A673 (cell line): ENCODE data around the gene PHEX. TPM values are rescaled to one million over a fixed set of nuclear protein-coding genes. Genes with fewer than 3 reads are reported as not detected.

Experiments
- BruUV-seq: library from RNA; stranded (reverse); fragments of 400-500 nt; replicated peaks from 2 replicates; lab custom pipeline; 2021; lab: Mats Ljungman, UMichigan
- CTCF ChIA-PET: fragments of 300-600 bp; sonication (Branson Sonifier 250); formaldehyde crosslinking; loops from one replicate; lab custom pipeline; 2022; ENCODE audit warnings: antibody characterized with exemption; lab: Charles Lee
- POLR2A ChIA-PET: fragments of 300-600 bp; sonication (Branson Sonifier 250); formaldehyde crosslinking; loops from one replicate; lab custom pipeline; 2022; ENCODE audit warnings: antibody characterized with exemption; ENCODE audit not compliant: low non-redundant PET; lab: Charles Lee
- DNase-seq: peaks from one replicate; pipeline ENCODE4 v3.0.0-alpha.2; 2015; ENCODE audit warnings: low spot score
- H3K27ac ChIP-seq: fragments of 200-600 bp; sonication (generic); 2 replicates; pipeline ENCODE4 v1.5.1; 2016; ENCODE audit warnings: mixed run types, low read depth, mild to moderate bottlenecking, mixed read lengths, antibody characterized with exemption, low read length; ENCODE audit not compliant: poor library complexity, severe bottlenecking
- H3K27me3 ChIP-seq: fragments of 200-600 bp; sonication (generic); replicated peaks from 2 replicates; pipeline ENCODE4 v1.6.1; 2017; ENCODE audit warnings: mixed run types, low read depth, mild to moderate bottlenecking, mixed read lengths, antibody characterized with exemption, low read length; ENCODE audit not compliant: insufficient read depth, poor library complexity
- H3K36me3 ChIP-seq: fragments of 200-600 bp; sonication (generic); 2 replicates; pipeline ENCODE4 v1.6.1; 2016; ENCODE audit warnings: mixed run types, mild to moderate bottlenecking, mixed read lengths, antibody characterized with exemption, low read length; ENCODE audit not compliant: insufficient read depth, poor library complexity, severe bottlenecking
- H3K4me1 ChIP-seq: fragments of 200-600 bp; sonication (generic); 2 replicates; pipeline ENCODE4 v1.6.1; 2017; ENCODE audit warnings: mixed run types, mild to moderate bottlenecking, mixed read lengths, antibody characterized with exemption, low read length; ENCODE audit not compliant: insufficient read depth, poor library complexity, severe bottlenecking
- H3K4me3 ChIP-seq: fragments of 200-600 bp; sonication (generic); 2 replicates; pipeline ENCODE4 v1.5.1; 2016; ENCODE audit warnings: low read depth, mixed run types, mild to moderate bottlenecking, mixed read lengths, low read length; ENCODE audit not compliant: poor library complexity, severe bottlenecking
- H3K9me3 ChIP-seq: fragments of 200-600 bp; sonication (generic); 2 replicates; pipeline ENCODE4 v1.6.1; 2016; ENCODE audit warnings: mixed run types, low read depth, mild to moderate bottlenecking, mixed read lengths, antibody characterized with exemption, low read length; ENCODE audit not compliant: poor library complexity, severe bottlenecking
- EZH2 ChIP-seq: fragments of 200-600 bp; sonication (generic); IDR thresholded peaks from 2 replicates; pipeline ENCODE4 v1.6.1; 2017; ENCODE audit warnings: borderline replicate concordance, low read depth, mild to moderate bottlenecking, mixed read lengths, antibody characterized with exemption, low read length; ENCODE audit not compliant: poor library complexity, severe bottlenecking
- intact Hi-C: fragments of 100-400 bp; cut with micrococcal nuclease; formaldehyde crosslinking; loops from one replicate; pipeline ENCODE4 v1.10.0; 2022; ENCODE audit not compliant: unreplicated experiment
- total RNA-seq: library from RNA; stranded (reverse); gene quantifications from 2 replicates; pipeline ENCODE4 v1.2.3, GENCODE V29; 2021
- TF ChIP-seq, protein P1 (sequence below): fragments of 300-800, 200-600 bp; sonication (generic); conservative IDR thresholded peaks from 2 replicates; pipeline ENCODE4 v1.5.1; 2017; ENCODE audit warnings: low read depth, mild to moderate bottlenecking, antibody characterized with exemption, low read length, moderate library complexity, mixed read lengths

The PHEX gene
- total RNA-seq, 1 experiment from 2014 or later: 0.43 TPM

DNA sequence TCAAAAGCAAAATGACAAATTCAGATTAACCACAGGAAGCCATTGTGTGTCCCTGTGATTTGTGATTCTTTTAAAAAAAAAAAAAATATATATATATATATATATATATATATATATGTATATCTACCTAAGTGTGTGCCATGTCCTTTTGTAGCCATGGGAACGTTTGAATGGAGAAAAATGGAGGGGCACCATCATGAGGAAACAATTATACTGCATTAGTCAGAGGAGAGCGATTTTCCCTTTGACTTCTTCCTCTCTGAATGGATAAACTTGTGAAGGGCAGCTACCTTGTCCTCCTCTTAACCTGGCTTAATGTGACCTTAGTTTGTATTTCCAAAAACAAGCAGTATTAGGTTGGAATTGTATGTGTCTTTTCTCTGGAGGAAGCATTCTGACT, 217.2 kb downstream of the PHEX start:
- Histone ChIP-seq H3K4me3 (no peak overlapping the region), H3K9me3 (no peaks in the 10 kb centered on the region), H3K4me1 (no peaks in the 10 kb centered on the region), H3K27me3 (no peaks in the 10 kb centered on the region), H3K27ac (no peak overlapping the region), H3K36me3 (no peaks in the 10 kb centered on the region)
- TF ChIP-seq EZH2: no peak
- TF ChIP-seq, protein P1, sequence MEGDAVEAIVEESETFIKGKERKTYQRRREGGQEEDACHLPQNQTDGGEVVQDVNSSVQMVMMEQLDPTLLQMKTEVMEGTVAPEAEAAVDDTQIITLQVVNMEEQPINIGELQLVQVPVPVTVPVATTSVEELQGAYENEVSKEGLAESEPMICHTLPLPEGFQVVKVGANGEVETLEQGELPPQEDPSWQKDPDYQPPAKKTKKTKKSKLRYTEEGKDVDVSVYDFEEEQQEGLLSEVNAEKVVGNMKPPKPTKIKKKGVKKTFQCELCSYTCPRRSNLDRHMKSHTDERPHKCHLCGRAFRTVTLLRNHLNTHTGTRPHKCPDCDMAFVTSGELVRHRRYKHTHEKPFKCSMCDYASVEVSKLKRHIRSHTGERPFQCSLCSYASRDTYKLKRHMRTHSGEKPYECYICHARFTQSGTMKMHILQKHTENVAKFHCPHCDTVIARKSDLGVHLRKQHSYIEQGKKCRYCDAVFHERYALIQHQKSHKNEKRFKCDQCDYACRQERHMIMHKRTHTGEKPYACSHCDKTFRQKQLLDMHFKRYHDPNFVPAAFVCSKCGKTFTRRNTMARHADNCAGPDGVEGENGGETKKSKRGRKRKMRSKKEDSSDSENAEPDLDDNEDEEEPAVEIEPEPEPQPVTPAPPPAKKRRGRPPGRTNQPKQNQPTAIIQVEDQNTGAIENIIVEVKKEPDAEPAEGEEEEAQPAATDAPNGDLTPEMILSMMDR: no peak
- CTCF ChIA-PET: no interaction called here
- no TSS peak for BruUV-seq
- intact Hi-C loops: no loop called here
- POLR2A ChIA-PET: no interaction called here
- DNase-seq: no peak

GRCh38 chrX:22268706-22269105, 236.6 kb downstream of the PHEX start:
- TF ChIP-seq, protein P1: no peak
- no peak for TF ChIP-seq EZH2
- Histone ChIP-seq H3K27me3 (no peaks in the 10 kb centered on the region), H3K27ac (no peak overlapping the region), H3K4me3 (no peak overlapping the region), H3K36me3 (no peaks in the 10 kb centered on the region), H3K9me3 (no peaks in the 10 kb centered on the region), H3K4me1 (no peaks in the 10 kb centered on the region)
- no TSS peak for BruUV-seq
- CTCF ChIA-PET: no interaction called here
- DNase-seq: no peak
- intact Hi-C loops: no loop called here
- POLR2A ChIA-PET: no interaction called here

- CTCF ChIA-PET: no interaction called here
- DNase-seq: no peak
- no peak for TF ChIP-seq EZH2
- TF ChIP-seq, protein P1: no peak
- POLR2A ChIA-PET: no interaction called here
- H3K27me3 ChIP-seq: no peaks in the 10 kb centered on the region
- no peaks in the 10 kb centered on the region for H3K4me1 ChIP-seq
- no peak within 1 kb of the TSS for H3K4me3 ChIP-seq
- no peak within 1 kb of the TSS for H3K27ac ChIP-seq
- no peaks in the 10 kb centered on the region for H3K36me3 ChIP-seq
- BruUV-seq: no TSS peak
- intact Hi-C loops: no loop called here
- no peaks in the 10 kb centered on the region for H3K9me3 ChIP-seq
These were observed 240.5 kb downstream of the PHEX start, which contains the start of gene CBLL2 for GRCh38 chrX:22272613-22273012. TSS of gene CBLL2 (plus strand) at chrX:22272913. CDS start at chrX:22272992, 79 bp downstream.
